Astrocyte (in vitro differentiated cells and primary cell): ENCODE data around the gene ARHGAP33.

Source experiments
- CTCF ChIP-seq: IDR thresholded peaks from 2 replicates; pipeline ENCODE4 v1.5.1; 2011; ENCODE audit warnings: low read depth, mild to moderate bottlenecking, inconsistent platforms, low read length, moderate library complexity; ENCODE audit not compliant: insufficient read depth
- EZH2 ChIP-seq: IDR thresholded peaks from 2 replicates; pipeline ENCODE4 v1.6.1; 2012; ENCODE audit warnings: mild to moderate bottlenecking, low read length, inconsistent platforms; ENCODE audit not compliant: insufficient read depth

GRCh38 chr19:35789978-35790944, 14.9 kb downstream of the ARHGAP33 start:
- no peak for TF ChIP-seq CTCF
- no peak for TF ChIP-seq EZH2
